HG02840 (cell line): ENCODE data around the gene SEMA3G.

Experiments used
- ATAC-seq: cut with Tn5 transposase; IDR thresholded peaks from one replicate; pipeline ENCODE4 v1.9.1; 2021; ENCODE audit warnings: mild to moderate bottlenecking, moderate library complexity, moderate number of reproducible peaks; ENCODE audit not compliant: unreplicated experiment, low FRiP score

The SEMA3G gene

GRCh38 chr3:52454938-52455282 is 10.0 kb upstream of the SEMA3G start:
- ATAC-seq: no peak

GRCh38 chr3:52454250-52454937 is 9.5 kb upstream of the SEMA3G start:
- ATAC-seq: no peak

- no peak for ATAC-seq
Observed at GRCh38 chr3:52453496-52454249, 8.8 kb upstream of the SEMA3G start, which contains the start of gene TNNC1. Gene TNNC1 (minus strand): TSS chr3:52454041. CDS start chr3:52454015, 26 bp downstream.

- ATAC-seq: no peak
Observed at GRCh38 chr3:52452570-52453221, 7.8 kb upstream of the SEMA3G start.

- no peak for ATAC-seq
Observed at GRCh38 chr3:52452126-52452525, 7.2 kb upstream of the SEMA3G start.

- no peak for ATAC-seq
Observed at GRCh38 chr3:52451237-52452083, 6.6 kb upstream of the SEMA3G start.

GRCh38 chr3:52450489-52451236 is 5.8 kb upstream of the SEMA3G start:
- ATAC-seq: no peak

GRCh38 chr3:52447512-52448355 is 2.8 kb upstream of the SEMA3G start:
- ATAC-seq: no peak

- no peak for ATAC-seq
Observed at GRCh38 chr3:52446631-52447511, 2.0 kb upstream of the SEMA3G start.

GRCh38 chr3:52446042-52446441 is 1.1 kb upstream of the SEMA3G start:
- no peak for ATAC-seq

- ATAC-seq: no peak
Observed at GRCh38 chr3:52443791-52444687, 864 bp downstream of the SEMA3G start.

- ATAC-seq: no peak
Observed at GRCh38 chr3:52443268-52443610, 1.7 kb downstream of the SEMA3G start.

- no peak for ATAC-seq
Observed at GRCh38 chr3:52442409-52443267, 2.3 kb downstream of the SEMA3G start.

GRCh38 chr3:52441772-52442332 is 3.1 kb downstream of the SEMA3G start:
- ATAC-seq: no peak

- ATAC-seq: no peak
Observed at GRCh38 chr3:52441091-52441771, 3.7 kb downstream of the SEMA3G start.
